Activated T-cell treated with anti-CD3 and anti-CD28 coated beads for 48 hours (primary cell): ENCODE results near the gene CCDC187.

Experiments
- DNase-seq: peaks from one replicate; pipeline ENCODE4 v3.0.0-alpha.2; 2020; ENCODE audit warnings: low read depth

Gene CCDC187

DNA sequence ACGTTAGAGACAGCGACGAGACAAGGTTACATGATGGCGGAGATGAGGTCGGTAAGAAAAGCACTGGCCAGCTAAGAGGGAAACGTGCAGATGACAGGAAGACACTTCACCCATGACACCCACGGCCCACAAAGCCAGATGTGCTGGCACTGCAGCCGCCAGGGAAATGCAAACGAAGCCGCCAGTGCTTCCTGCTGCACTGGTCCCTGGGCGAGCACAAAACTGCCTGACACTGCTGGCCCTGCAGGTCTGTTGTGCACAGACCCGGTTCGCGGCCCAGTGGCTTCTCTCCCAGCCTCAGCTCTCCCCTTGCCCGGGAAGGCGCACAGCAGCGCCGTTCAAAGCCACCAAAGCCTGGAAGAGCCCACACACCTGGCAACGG, 78.5 kb downstream of the CCDC187 start:
- no peak for DNase-seq

DNA sequence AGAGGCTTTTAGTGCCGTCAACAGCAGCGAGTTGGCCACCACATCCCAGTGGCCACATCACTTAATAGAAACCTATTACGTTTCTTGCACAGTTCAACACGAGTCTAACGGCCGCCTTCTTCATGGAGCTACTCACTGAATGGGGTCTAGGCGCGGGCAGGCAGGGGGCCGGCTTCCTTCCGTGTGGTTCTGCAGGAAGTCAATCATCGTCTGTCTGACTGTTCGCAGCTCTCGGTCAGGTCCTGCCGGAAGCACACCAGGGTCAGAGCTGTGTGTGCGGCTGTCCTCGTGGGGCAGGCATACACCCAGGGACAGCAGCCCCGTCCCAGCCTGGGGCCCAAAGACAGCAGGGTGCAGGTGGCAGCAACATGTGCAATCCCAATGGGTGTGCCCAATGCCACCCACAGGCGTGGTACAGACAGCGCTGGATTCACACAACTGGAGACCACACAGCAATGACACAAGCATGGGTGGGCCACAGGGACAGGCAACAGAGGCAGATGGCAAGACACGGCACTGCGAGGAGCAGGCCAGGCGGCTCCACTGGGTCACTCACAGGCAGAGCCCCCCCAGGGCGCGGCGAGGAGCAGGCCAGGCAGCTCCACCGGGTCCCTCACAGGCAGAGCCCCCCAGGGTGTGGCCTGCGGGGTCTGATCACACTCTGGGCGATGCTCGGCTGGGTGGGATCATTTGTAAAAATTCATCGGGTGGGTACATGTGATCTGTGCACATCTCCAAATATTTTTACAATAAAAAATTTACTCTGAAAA, 79.8 kb downstream of the CCDC187 start:
- no peak for DNase-seq

DNA sequence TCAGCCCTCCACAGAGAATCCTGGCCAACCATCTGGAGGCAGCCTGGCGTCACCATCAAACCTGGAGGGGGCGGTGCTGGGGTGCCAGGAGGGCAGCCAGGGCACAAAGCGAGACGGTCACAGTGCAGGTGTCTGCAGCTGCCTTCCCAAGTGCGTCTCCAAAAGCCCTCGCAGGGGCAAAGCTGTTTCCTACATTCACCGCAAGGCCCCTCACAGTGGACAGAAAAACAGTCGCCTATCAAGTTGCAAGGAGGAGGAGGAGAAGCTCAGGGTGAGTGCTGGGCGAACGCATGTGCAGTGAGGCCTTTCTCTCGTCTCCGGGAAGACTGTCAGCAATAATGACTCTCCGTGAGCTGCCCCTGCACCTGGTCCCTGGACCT, 81.0 kb downstream of the CCDC187 start:
- no peak for DNase-seq

DNA sequence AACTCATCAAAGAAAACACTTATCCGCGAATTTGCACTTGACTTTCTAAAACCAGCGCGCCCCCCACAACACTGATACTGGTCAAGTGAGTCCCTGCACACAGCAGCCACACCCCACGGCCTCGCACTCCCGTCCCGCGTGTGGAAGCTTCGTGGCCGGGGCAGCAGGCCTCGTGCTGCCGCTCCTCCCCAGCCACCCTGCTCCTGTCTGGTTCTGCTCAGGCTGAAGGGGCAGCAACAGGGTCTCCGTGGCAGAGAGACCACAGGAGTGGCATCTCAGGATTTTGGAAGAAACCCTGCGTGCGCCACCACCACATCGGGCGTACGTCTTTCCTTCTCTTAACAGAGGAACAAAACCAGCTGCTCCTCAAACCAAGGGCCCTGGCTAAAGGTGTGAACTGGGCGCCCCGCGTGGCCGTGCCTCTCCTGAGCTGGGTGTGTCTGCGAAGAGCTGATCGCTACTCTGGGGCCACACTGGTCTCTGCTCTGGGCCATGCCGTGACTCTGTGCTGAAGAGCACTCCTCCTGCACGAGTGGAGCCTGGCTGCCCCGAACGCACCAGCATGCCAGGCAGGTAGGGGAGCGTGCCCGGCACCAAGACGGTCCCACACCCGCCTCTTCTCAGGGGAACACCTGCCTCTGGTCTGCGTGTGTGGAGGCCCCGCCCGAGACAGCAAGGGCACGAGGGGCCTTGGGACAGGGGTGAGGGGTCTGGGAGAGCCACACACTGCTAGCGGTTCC, 81.6 kb downstream of the CCDC187 start:
- DNase-seq: no peak

DNA sequence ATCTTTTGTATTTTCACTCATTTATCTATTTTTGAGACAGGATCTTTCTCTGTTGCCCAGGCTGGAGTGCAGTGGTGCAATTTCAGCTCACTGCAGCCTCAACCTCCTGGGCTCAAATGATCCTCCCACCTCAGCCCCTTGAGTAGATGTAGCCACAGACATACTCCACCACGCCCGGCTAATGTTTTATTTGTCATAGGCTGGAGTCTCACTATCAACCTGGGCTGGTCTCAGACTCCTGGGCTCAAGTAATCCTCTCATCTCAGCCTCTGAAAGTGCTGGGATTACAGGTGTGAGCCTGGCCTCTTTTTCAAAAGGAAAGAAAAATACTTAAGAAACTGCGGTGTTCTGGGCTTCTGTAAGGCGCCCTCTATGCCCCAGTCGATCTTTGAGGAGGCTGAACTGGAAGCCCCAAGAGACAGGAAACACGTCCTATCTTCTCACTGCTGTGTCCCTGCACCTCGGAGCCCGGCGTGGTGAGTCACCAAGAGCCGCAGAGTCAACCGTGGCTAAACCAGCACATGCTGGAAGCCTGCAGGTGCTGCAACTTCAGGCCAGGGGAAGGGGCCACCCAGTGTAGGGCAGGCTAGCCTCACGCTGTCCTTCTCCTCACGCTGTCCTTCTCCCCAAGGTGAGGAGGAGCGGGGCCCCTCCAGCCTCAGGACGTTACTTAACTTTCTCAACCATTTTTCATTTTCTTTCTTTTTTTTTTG, 83.7 kb downstream of the CCDC187 start:
- DNase-seq: no peak

DNA sequence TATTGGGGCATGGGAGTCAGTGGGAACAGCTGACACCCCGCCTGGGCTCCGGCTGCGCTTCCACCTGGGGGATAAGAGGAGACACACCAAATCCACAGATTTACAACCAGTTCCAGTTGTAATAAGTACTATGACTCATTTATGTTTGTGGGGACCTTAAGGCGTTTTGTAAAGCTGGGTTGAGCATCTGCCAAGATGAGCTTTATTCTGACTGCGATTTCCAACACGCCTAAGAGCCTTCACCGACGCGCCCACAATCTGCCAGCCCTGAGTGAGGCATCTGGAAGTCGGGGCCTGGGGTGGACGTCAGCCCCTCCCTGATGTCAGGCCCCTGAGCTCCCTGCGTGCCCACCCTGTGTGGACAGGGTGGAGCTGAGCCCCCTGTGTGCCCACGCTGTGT, 84.6 kb downstream of the CCDC187 start:
- DNase-seq: no peak

DNA sequence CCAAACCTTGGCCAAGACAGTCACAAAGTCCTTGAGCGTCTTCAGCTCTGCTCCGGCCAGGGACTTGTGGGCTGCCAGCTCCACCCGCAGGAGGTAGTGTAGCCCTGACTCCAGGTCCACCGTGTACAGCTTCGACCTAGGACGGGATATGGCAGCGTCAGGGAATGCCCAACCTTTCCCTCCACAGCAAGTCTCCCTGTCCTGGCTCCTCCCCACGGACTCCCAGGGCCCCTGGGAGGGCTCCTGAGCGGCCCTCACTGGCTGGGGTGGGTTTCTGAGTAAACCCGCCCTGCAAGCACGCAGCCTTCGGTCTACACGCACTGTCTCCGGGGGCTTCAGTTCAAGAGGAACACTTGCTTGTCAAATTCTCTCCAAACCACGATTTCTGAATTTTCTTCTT, 85.2 kb downstream of the CCDC187 start:
- no peak for DNase-seq

DNA sequence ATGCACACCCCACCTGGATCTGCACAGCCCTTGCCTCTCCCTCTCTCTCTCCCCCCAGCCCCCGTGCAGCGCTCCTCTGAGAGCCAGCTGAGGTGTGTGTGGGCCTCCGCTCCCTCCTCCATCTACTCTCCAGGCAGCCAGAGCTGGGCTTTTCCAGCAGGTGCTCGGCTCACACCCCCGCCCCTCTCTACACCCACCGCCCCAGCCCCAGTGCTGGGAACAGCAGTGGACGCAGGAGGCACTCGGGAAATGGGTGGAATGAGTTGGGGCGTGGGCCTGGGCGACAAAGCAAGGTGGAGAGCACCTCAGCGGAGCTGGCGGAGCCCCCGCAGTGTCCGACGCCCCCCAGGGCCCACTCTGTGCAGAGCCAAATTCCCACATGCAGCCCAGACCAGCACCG, 85.6 kb downstream of the CCDC187 start:
- DNase-seq: no peak

DNA sequence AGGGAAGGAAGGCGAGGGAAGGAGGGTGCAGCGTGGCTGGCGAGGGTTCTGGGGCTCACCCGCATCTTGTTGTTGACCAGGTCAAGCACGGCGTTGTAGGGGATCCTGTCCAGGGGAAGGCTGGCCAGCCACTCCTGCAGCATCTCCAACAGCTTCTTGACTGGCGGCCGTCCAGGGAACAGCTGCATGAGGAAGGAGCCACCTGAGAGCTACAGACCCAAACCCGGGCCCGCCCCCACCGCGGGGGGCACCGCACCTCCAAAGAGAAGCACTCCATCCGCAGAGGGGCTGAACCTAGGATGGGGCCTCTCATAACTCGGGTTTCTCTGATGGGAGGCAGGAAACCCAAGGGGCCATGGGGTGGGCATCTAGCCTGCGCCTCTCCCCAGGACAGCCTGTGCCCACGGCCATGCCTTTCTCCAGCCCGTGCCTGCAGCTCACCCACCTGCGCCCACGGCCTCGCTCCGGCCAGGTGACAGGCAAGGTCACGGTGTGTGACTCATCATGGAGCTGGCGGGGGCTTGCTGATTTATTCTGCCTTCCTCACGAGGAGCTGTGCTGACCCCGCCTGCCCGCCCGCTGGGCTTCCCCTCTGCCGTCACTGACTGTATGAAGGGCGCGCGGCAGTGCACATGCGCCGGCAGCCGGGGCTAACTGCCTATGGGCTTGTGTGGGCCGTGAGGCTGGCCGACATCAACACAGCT, 87.2 kb downstream of the CCDC187 start:
- DNase-seq: no peak

DNA sequence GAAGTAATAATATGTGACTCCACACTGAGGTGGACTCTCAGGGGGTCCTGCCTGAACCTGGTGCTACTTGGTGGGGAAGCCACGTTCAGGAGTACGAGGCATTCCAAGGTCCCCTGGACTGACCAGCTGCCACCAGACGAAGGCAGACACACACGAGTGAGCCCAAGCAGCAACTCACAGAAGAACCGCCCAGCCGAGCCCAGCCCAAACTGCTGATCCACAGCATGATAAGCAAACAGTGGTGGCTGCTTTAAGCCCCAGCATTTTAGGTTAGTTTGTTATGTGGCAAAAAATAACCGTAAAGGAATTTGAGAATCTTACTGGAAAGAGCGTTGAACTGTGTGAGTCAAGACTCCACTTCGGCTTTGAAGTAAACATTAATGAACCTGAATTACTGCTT, 90.2 kb downstream of the CCDC187 start:
- no peak for DNase-seq

DNA sequence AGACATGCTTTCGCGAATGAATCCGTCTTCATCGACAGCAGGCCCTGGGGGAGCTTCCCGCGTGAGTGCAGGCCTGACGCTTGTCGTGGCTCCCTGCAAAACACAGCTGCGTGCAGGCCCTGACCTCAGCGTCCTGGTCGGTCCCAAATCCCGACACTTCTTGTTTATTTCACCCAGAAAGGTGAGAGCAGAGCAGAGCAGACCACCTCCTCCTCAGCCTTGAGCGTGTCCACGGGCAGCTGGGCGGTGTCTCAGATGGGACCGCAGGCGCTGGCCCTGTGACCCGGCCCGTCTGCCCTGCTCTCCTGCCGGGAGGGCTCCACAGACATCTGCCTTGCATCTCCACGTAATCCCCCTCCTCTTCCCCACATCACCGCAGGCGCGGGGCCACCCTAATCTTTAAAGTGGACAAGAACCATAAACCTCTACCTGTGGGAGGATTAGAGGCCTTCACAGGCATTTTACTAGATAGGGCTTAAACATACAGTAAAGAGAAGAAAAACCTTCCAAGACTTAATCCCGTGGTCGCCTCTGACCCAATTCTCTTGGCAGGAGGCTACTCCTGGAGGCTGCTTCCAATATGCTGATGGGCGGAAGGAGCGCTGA, 91.4 kb downstream of the CCDC187 start:
- no peak for DNase-seq

DNA sequence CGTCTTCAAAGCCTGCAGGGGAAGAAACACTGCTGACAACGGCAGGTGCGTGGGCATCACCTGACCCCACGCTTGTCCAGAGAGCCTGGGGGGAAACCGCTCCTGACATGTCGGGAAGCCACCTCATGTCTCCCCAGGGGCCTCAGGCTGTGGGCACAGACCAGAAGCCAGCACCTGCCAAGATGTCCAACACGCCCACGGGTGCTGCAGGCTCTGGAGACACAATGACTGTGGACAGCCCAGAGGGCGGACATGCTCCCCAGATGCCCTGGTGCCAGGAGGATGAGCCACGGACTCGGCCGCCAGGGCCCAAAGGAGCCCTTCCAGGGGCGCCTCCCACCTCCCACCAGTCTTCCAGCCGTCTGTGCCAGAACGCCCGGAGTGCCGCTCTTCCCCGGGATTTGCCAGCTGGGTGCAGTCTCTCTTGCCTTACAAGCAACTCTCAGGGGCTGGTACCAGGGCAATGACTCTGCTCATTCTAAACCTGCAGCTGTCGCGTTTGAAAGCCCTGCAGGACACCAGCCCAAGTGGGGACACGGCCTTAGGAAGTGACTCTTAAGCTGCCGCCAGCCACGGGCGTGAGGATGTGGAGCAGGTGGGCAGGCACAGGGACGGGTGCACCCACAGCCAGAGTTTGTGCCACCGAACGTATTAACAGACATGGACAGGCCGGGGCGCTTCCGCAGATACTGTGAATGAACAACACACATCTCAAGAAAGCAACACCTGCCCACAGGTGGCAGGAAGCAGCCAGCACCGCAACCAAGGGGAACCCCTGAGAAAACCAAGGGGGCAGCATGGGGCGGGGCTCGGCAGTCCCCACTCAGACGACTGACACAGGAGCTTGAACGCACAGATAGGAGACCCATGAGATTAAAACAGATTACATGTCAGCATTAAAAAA, 92.2 kb downstream of the CCDC187 start:
- DNase-seq: no peak

DNA sequence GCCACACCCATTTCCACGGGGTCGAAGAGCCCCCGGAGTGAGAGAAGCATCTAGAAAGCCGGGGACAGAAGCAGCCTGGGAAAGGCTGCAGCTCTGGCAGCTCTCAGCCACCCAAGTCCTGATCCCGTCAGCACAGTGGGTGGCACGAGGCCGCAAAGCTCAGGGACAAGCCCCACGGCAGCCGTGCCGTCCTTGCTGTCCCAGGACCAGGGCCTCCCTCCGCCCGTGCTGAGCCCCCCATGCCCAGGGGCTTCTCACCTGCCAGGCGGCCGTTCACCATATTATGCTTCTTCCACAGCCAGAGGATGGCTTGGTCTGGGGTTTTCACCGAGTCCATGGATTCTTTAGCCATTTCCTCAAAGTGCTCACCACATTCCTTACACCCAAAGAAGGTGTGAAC, 92.9 kb downstream of the CCDC187 start:
- no peak for DNase-seq

DNA sequence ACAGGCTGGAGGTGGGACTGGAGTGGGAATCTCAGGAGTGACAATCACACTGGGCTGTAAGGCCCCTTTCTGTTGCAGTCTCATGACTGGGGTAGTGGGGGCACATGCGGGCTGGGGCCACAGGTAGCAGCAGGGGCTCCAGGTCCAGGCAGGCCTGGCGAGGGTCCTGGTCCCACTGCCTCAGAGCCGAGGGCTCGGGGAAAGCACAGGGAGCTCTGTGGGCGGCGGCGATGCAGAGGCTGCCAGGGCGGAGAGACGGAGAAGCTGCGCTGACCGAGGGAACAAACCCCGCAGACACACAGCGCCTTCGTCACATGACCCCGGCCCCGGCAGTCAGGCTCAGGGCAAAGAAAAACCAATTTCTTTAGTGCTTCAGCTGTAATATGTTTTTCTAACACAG, 93.6 kb downstream of the CCDC187 start:
- no peak for DNase-seq

DNA sequence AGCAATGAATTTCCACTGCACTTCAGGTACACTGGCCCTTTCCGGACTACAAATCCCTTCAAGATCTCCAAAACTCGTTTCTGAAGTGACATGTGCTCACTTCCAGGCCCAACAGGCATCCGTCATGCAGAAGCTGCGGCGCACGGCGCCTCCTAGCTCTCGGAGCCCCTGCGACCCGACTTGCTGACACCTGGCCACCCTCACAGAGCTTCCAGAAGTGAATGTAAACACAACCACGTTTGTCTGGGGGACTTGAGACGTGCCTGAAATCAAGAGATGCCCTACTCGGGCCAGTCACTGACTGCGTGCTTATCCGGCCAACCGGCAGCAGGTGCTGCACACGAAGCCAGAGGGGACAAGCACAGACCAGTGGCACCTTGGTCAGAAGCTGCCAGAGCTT, 94.1 kb downstream of the CCDC187 start:
- DNase-seq: no peak

DNA sequence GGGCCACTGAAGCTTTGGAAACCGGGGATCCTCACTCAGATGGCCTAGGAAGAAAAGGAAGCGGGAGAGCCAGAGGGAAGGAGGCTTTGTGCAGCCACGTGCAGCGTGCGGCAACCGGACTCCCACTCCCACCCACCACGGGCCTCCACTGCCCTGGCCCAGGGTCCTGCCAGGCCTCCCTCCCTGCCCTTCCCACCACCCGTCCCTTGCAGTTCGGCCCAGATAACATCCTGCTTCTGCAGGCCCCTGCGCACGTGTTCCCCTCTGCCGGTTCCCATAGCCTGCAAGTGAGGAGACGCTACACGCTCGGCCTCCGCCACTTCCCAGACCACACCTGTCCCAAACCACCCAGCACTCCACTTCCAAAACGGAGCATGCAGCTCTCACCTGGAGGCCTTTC, 94.7 kb downstream of the CCDC187 start:
- no peak for DNase-seq

DNA sequence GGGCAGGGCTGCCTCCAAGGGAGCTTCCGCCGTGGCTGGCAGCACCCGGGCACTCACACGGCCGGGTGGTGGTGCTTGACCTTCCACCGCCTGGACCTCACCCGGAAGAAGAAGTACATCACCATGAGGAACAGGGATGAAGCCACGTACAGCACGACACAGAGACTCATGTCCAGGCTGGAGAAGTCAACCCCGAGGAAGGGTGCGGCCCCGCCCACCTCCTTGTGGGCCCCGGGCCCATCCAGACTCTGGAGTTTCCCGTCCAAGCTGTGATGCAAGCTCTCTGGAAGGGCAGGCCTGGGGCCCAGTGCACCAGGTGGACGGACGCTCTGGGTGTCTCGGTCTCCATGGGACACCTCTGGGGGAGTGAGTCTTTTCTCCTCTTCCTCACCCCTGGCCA, 95.2 kb downstream of the CCDC187 start:
- DNase-seq: no peak

DNA sequence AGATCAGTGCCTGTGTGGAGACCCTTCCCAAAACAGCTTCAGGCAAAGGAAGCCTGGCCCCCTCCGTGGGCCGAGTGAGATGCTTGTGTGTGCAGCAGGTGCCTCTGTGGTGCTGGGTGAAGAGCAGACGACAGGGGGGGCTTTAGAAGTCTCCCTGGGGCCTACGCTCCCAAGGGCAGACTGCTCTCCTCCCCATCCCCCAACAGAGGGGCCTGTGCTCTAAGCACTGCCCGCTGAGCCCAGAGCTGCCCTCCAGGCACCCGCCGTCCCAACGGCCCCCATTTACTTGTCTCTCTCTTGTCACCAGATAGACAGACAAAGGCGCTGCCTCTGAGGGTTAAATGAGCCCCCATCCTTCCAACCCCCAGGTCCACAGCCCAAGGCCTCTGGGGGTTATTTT, 96.3 kb downstream of the CCDC187 start:
- DNase-seq: no peak

DNA sequence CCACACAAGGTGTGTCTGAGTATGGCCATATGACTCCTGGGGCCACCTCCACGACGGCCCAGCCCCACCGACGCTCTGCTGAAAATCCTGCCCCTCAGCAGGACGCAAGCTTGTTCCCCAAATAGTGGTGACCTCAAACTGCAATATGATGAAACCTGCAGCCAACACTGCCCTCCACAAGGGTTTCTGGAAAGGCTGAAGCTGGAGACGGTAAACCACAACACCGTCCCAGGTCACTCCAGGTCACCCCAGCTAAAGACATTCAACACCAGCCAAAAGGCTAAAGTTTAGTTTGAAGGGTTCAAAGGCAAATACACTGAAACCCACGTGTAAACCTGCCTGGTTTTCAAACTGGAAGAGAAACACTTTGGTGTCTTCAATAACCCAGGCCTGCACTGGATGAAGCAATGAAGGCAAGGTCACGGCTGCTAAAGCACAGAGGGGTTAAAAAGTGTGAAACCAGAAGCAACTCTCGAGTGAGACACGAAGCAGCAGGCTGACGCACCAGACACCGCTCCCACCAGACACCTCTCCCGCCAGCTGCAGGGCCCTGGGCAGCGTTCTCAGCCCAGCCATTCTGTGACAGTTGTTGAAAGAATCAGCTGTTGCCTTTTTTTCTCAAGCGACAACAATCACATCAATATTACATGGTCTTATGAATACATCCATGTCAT, 97.2 kb downstream of the CCDC187 start:
- no peak for DNase-seq

DNA sequence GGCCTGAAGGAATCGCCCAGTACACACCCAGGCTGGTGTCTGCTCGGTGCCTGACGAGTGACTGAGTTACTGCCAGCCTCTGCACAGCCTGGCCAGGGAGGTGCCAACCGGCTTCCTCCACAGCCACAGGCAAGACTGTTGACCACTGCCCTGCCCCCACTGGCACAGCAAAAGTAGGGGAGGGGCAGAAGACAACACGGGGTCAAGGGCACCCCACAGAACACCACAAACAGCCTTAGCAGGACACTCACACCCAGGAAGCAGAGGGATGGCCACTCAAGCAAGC, 98.2 kb downstream of the CCDC187 start:
- no peak for DNase-seq
